ENCODE measurements around the gene LHFPL2.

LHFPL2 gene

DNA sequence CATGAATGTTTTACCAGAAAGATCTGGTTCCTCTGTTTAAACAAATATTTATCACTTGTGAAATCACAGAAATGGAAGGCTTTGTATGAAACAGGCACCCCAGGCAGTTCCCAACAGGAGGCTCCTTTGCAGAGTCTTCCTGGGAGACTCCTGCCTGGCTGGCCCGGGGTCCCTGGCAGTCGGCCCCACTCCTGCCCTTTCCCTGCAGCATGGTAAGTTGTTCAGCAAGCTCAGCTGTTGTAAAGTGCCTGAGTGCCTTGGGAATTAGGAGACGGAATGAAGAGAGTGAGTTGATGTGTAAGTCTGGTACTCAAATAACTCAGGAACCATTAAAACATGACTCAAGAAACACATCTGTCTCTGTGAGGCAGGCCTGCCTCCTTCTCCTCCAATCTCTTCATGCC lies 17.5 kb upstream of the LHFPL2 start:
- DNase-seq: no peak

GRCh38 chr5:78665534-78665933 lies 17.0 kb upstream of the LHFPL2 start:
- no peak for DNase-seq

DNA sequence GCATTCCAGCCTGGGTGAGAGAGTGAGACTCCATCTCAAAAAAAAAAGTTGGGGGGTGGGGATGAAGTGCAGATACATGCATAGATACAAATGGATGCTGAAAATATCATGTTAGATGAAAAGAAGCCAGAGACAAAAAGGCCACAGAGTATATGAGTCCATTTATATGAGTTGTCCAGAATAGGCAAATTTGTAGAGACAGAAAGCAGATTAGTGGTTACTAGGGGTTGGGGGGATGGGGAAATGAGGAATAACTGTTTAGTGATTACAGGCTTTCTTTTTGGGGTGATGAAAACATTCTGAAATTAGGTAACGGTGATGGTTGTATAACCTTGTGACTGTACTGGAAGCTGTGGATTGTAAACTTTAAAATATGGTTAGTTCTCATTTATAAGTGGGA lies 13.8 kb upstream of the LHFPL2 start:
- no peak for DNase-seq

DNA sequence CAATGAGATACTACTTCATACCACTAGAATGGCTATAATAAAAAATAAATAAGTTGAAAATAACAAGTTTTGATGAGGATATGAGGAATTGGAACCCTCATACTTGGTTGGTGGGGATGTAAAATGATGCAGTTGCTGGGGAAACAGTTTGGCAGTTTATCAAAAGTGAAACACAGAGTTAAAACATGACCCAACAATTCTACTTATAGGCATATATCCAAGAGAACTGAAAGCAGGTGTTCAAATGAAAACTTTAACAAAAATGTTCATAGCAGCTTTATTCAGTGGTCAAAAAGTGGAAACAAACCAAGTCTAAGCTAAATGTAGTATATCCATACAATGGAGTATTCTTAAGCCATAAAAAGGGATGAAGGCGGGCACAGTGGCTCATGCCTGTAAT lies 13.1 kb upstream of the LHFPL2 start:
- no peak for DNase-seq

DNA sequence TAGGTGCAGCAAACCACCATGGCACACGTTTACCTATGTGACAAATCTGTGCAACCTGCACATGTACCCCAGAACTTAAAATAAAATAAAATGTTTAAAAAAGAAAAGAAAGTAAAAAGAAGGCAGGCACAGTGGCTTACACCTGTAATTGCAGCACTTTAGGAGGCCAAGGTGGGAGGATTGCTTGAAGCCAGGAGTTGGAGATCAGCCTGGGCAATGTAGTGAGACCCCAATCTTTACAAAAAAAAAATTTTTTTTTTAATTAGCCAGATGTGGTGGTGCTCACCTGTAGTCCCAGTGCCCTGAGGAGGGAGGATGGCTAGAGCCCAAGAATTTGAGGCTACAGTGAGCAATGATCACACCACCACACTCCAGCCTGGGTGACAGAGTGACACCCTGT lies 12.5 kb upstream of the LHFPL2 start:
- DNase-seq: no peak

GRCh38 chr5:78660401-78660800 lies 11.8 kb upstream of the LHFPL2 start:
- DNase-seq: no peak

DNA sequence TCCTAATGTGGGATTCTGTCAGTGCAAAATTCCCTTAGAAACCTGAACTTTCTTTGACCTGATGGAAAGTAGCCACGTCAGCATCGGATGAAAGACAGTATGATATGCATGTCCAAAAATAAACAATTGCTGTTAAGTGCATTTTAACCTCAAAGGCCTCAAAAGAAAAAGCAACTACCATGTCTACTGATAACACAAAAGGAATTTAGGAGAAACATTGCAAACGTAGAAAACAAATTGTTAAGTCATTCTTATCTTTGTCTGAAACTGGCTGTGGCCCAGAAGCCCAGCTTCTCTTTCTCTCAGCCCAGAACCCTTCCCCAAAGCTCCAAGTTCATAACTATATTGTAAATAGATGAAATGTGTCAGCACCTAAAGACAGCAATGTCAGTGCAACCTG lies 11.1 kb upstream of the LHFPL2 start:
- no peak for DNase-seq

DNA sequence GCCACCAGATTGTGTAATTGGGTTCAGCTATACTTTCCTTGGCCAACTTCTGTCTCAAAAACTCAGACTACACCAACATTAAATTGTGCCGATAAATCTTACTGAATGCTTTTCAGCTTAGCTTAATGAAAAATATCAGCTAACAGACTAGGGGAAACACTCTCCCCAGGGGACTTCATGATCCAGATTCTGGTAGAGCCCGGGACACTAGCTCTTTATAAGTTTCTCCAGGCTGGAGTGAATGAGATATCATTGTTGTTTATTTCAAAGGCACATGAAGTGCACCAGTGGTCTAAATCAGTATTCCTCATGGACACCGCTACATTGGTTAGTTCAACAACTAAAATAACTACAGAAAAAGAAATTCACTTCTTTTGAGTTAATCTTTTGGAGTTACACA lies 10.5 kb upstream of the LHFPL2 start:
- DNase-seq: no peak

DNA sequence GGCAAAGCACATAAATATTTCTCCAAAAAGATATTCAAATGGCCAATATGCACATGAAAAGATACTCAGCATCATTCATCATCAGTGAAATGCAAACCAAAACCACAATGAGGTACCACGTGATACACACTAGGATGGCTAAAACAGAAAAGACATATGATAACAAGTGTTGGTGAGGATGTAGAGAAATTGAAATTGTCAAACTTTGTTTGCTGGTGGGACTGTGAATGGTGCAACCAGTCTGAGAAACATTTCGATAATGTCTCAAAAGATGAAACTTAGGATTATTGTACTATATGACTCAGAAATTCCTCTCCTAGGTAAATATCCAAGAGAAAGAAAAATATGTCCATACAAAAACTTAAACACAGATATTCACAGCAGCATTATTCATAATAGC lies 8.6 kb upstream of the LHFPL2 start:
- DNase-seq: no peak

DNA sequence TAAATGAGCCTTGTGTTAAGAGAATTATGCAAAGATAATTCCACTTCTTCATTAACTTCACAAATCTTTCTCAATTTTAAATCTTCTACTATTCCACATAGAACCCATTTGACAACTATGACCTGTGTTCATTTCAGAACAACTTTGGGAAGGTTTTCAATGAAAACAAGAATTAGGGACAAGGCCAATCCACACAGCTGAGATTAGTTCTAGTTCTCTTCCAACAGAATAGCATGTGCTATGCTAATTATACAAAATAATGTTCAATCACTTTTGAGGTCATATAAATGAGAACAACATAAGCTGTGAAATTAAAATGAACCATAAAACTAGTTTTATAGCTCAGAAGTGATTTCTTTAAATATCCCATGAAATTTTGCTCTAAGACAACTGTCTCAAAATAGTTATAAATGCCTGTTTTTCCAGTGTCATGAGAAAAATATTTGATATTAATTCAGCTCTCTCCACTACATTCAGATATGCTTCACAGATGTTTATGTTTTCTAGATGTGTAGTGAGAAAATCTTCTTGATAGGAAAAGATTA lies 7.2 kb upstream of the LHFPL2 start:
- DNase-seq: no peak

- DNase-seq: no peak
These were observed 5.8 kb upstream of the LHFPL2 start for GRCh38 chr5:78654386-78654785.

DNA sequence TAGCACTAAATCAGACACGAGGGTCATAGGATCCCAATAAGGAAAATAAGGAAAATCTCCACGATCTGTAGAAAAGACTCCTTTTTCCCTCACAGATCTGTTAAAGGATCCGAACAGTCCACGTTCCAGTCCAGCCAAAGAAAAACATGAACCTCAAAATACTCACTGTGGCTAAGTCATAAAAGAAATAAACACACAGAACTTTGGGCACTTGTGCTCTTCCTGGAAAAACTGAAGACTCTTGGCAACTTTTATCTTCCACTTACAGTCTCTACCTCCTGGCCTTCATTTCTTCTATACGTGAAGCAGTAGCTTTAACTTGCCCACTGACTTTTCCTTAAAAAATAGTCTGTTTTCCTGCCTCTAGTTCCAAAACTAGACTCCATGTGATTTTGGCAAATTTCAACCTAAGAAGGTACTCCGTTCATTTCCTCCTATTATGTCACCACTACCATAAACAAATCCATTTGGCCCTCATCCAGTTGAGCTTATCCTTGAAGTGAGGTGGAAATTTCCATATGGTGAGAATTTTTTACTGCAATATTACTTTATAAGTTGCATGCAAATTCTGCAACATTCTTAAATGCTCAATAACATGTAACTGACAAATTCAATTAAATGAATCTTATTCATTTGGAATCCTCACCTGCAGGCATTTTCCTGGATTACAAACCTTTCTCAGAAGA lies 5.3 kb upstream of the LHFPL2 start:
- DNase-seq: no peak

DNA sequence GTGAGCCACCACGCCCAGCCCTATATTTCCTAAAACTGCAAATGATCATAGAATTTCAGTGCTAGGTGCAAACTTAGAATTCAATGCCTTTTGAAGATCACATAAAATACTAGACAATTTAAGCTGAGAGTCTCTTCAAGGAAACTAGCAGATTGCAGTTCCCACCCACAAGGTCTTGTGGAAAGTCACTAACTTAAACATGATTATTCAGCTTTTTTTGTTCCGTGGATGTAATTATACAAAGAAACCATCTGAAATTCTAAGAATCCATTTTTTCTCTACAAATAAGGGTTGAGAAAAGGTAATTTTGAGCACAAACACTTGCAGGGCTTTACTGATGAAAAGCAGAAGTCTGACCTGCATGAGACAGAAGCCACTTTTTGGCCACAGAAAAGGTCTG lies 4.5 kb upstream of the LHFPL2 start:
- DNase-seq: no peak

DNA sequence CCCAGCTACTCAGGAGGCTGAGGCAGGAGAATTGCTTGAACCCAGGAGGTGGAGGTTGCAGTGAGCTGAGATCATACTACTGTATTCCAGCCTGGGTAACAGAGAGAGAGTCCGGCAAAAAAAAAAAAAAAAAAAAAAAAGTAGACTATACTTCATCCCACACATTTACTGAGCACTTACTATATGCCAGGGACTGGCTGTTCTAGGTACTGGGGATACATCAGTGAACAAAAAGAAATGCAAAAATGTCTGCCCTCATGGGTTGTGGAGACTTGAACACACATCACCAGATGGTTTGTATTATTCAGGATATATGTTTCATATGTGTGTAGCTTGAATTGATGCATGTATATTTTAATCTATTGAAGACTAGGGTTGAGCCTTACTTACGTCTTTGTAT lies 2.9 kb upstream of the LHFPL2 start:
- no peak for DNase-seq

GRCh38 chr5:78650531-78650930 lies 2.0 kb upstream of the LHFPL2 start:
- no peak for DNase-seq

DNA sequence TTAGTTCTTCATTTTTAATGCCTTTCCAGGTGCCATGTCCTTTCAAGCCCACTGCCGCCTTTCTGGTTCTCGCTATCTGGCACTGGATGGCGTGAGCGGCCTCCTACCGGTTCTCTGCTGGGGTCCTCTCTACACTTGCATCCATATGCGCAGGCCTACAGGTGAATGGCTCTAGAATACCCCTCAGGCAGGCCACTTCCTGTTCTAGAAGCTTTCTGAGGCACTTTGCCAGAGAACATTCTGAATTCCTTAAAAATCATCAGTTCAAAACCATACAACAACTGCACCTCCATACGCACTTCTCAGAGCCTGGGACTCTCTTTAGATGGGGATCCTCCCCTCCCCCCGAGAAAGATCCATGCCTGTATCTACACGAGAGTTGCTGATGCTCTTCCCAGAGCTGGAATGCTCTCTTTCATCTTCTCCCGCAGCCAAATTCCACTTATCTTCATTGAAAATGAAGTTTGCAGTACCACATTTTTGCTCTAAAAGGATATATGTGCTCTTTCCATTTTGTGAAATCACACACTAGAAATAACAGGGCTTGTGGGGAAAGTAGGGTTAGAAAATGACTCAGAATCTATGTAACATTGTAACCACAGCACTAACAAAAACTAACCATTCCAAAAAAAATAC lies 1.4 kb upstream of the LHFPL2 start:
- no peak for DNase-seq

DNA sequence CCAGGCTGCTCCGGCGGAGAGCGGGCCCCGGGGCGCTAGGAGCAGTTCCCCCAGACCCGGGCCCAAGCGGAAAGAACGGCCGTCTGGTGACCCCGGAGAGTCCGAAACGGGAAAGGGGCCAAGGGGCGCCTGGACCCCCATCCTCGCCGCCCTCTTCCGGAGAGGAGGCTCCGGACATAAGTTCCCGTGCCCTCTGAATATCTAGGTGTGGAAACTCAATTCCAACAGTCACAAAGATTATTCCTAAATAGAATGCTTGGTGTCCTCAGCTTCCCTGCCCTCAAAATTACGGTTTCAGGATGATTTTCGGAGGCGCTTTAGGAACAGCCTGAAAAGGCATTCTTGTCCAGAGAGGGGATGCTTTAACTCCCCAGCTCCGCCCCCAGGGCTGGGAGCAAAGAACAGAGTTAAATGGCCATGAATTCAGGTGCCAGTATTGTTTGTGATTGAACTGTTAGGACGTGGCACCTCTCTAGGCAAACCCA lies 681 bp upstream of the LHFPL2 start:
- no peak for DNase-seq

DNA sequence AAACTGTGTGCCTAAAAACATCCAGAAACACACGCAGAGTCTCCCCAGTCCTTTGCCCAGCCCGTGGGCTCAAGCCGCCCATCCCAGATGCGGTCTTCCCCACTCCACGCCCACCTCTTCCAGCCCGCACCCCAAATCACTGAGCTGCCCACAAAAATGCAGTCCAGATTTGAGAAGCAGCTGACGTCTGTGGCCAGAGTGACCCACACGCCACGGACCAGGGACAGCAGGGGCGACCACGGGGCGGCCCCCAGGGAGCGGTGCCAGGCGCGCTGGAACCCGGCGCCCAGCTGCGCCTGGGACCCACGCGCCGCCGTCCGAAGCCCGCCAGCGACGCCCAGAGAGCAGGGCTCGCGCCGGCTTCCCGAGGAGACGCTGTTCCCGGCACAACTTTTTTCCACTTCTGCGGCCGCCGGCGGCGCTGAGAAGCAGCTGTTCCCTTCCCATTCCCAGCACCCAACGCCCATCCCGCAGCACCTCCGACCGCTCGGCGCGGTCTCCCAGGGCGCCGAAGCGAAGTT lies 674 bp downstream of the LHFPL2 start:
- DNase-seq: no peak

GRCh38 chr5:78647351-78647818 lies 1.2 kb downstream of the LHFPL2 start:
- no peak for DNase-seq

DNA sequence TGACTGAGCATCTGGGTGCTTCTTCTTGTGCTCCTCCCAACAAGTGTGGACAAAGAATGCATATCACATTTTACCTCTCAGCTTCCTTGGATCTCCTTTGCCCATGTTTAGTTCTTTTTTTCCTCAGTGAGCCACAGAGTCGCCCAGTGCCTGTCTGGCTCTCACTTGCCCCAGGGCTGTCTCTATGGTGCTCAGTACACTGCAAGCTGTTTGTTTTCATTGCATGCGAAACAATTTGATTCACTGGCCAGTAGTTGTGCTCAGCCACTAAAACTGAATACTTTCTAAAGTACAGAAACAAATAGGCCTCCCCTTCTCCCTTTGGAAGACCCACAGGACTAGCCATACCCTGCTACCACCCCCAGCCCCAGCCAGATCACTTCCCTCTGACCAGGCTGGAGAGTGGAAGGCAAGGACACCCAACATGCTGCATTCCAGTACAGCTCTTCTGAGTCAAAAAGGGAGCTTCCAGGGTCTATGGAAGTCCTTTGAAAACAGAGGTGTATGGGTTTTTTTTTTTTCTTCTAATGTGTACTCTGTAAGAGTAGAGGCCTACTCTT lies 3.8 kb downstream of the LHFPL2 start:
- DNase-seq: no peak

DNA sequence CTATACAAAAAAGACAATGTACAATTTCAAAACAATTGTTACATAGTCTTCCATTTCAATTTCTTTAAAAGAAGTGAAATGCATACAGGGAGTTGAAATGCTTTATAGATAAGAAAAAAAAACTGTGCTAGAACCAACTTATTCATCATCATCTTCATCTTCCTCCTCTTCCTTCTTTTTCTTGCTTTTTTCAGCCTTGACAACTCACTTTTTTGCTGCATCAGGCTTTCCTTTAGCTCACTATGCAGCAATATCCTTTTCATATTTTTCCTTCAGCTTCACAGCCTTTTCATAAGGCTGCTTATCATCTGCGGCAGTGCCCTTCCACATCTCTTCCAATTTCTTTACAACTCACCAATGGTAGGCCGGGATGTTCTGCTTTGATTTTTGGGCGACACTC lies 4.4 kb downstream of the LHFPL2 start:
- DNase-seq: no peak

DNA sequence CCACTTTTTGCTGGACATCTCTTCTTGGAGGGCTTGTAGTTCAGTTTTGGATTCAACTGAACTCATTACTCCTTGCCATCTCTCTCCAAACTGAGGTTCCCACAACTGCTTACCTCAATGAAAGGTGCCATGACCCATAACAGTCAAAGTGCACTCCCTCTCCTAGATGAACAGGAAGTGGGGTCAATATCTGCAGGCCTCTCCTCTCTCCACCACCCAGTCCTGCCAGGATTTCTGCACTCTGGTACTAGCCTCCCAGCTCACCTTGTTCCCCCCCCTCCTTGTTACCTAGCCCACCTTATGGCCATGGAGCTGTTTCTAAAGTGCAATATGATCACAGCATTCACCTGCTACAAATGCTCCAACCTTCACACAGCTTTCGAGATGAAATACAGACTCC lies 5.9 kb downstream of the LHFPL2 start:
- DNase-seq: no peak

DNA sequence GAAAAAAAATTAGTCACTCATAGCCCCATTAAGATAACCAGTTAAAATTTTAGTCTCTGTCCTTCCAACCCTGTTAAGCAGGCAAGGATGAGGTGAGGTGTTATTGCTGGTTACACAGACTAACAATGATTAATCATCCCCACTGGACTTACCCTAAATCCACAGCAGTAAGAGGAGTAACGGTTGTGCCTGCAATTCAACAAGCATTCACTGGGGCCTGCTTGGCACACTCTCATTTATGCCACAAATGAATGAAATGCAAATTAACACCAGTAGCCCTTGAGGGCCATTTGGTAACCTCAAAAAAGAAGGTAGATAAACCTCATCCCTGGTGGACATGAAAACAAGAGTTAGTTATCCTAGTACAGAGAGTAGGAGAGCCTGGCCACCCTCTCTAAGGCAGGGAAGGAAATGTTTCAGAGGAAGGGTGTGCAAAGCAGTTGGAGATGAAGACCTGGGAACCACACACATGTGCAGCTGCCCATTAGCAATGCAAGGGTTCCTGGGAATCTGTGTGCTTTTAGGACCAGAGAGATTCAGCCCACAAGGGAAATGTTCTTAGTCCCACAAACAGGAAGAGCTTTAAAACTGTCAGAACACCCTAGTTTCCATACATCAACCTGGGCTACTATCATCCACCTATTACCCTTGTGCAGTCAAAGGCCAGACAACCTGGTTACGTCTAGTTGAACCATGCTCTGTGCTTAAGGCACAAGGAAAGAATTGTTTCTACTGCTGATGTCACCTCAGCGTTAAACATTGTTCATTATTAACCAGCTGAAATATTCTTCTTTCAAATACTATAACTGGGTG lies 7.7 kb downstream of the LHFPL2 start:
- no peak for DNase-seq

All from effector CD4-positive, alpha-beta T cell (primary cell).